Natural killer cell (primary cell): ENCODE measurements around the gene FGD4. TPM values are rescaled to one million over a fixed set of nuclear protein-coding genes. Genes with fewer than 3 reads are reported as not detected.

ENCODE experiments used
- ATAC-seq, 3 donors: fragments of 150-1000 bp in 2 of 3; fragments of 200-7000 bp in 1 of 3; cut with Tn5 transposase; 1 replicate in 1 of 3; 2 replicates in 2 of 3; pipeline ENCODE4 v1.10.0; 2021; ENCODE audit warnings: mild to moderate bottlenecking in 2 of 3, moderate library complexity in 2 of 3
- DNase-seq, 2 donors: peaks; one replicate each; pipeline versions ENCODE4 v3.0.0 to v3.0.0-alpha.2; 2013 to 2021; ENCODE audit warnings: mixed read lengths in 1 of 2
- H3K27ac ChIP-seq: one replicate; pipeline ENCODE4 v1.5.1; 2013; ENCODE audit warnings: mild to moderate bottlenecking, low read length
- H3K27me3 ChIP-seq: one replicate; pipeline ENCODE4 v1.6.1; 2013; ENCODE audit warnings: low read length; ENCODE audit not compliant: control insufficient read depth, insufficient read depth
- H3K36me3 ChIP-seq: one replicate; pipeline ENCODE4 v1.6.1; 2013; ENCODE audit warnings: low read length; ENCODE audit not compliant: control insufficient read depth, insufficient read depth
- H3K4me1 ChIP-seq: one replicate; pipeline ENCODE4 v1.6.1; 2013; ENCODE audit warnings: low read length; ENCODE audit not compliant: control insufficient read depth, insufficient read depth
- H3K4me3 ChIP-seq: one replicate; pipeline ENCODE4 v1.5.1; 2013; ENCODE audit warnings: low read length
- H3K9me3 ChIP-seq: one replicate; pipeline ENCODE4 v1.6.1; 2013; ENCODE audit warnings: low read length; ENCODE audit not compliant: control insufficient read depth, insufficient read depth
- H3K27ac Mint-ChIP-seq, 2 donors: one replicate each; pipeline ENCODE4 v1.8.0; 2022; ENCODE audit warnings: mild to moderate bottlenecking in 2 of 2, mixed read lengths in 2 of 2, moderate library complexity in 1 of 2
- H3K27me3 Mint-ChIP-seq, 2 donors: one replicate each; pipeline ENCODE4 v1.8.0; 2022; ENCODE audit warnings: low read depth in 2 of 2, mixed read lengths in 2 of 2
- H3K36me3 Mint-ChIP-seq: one replicate; pipeline ENCODE4 v1.8.0; 2022; ENCODE audit warnings: mixed read lengths
- H3K4me1 Mint-ChIP-seq, 2 donors: one replicate each; pipeline ENCODE4 v1.8.0; 2022; ENCODE audit warnings: mixed read lengths in 2 of 2
- H3K4me3 Mint-ChIP-seq: one replicate; pipeline ENCODE4 v1.8.0; 2022; ENCODE audit warnings: mild to moderate bottlenecking, moderate library complexity, mixed read lengths
- H3K9me3 Mint-ChIP-seq, 2 donors: one replicate each; pipeline ENCODE4 v1.8.0; 2022; ENCODE audit warnings: mixed read lengths in 2 of 2
- WGBS: methylation state at CpG from one replicate; pipeline ENCODE4 v1.1.7; 2013; ENCODE audit warnings: missing lambda C conversion rate; ENCODE audit not compliant: insufficient coverage; 5-methylcytosine and 5-hydroxymethylcytosine counted together
- intact Hi-C: fragments of 100-400 bp; cut with micrococcal nuclease; formaldehyde crosslinking; loops from one replicate; pipeline ENCODE4 v1.14.2; 2022
- total RNA-seq, 4 donors: library from RNA; stranded (reverse); fragments of 120-200 nt in 1 of 4; gene quantifications; one replicate each; pipeline versions ENCODE4 v1.2.3 to v1.2.4, GENCODE V29; 2013 to 2022
- TF ChIP-seq, protein P1 (sequence below): fragments of 200-600 bp; IDR thresholded peaks from one replicate; pipeline ENCODE4 v1.8.0; 2022; ENCODE audit warnings: antibody characterized with exemption

The FGD4 gene
- total RNA-seq, 3 donors from 2014 or later (not counting 1 experiment from before 2014, with no cell fraction given): 0.68 to 3.5 (median 2.1) TPM

- Histone ChIP-seq H3K36me3 (no peaks in the 10 kb centered on the region), H3K27ac (no peak overlapping the region), H3K9me3 (no peaks in the 10 kb centered on the region), H3K4me3 (no peak overlapping the region), H3K27me3 (no peaks in the 10 kb centered on the region), H3K4me1 (no peaks in the 10 kb centered on the region)
- Mint-ChIP-seq H3K9me3 (no peaks in the 10 kb centered on the region), H3K4me3 (no peak overlapping the region), H3K4me1 (no peaks in the 10 kb centered on the region), H3K27me3 (no peaks in the 10 kb centered on the region), H3K27ac (no peak overlapping the region), H3K36me3 (no peaks in the 10 kb centered on the region)
- intact Hi-C loops: loop anchor here (5.0 to 10.0 kb wide), 2 partner anchors 305 to 1657 kb away; partner anchors contain the start of gene ALG10
- TF ChIP-seq, protein P1, sequence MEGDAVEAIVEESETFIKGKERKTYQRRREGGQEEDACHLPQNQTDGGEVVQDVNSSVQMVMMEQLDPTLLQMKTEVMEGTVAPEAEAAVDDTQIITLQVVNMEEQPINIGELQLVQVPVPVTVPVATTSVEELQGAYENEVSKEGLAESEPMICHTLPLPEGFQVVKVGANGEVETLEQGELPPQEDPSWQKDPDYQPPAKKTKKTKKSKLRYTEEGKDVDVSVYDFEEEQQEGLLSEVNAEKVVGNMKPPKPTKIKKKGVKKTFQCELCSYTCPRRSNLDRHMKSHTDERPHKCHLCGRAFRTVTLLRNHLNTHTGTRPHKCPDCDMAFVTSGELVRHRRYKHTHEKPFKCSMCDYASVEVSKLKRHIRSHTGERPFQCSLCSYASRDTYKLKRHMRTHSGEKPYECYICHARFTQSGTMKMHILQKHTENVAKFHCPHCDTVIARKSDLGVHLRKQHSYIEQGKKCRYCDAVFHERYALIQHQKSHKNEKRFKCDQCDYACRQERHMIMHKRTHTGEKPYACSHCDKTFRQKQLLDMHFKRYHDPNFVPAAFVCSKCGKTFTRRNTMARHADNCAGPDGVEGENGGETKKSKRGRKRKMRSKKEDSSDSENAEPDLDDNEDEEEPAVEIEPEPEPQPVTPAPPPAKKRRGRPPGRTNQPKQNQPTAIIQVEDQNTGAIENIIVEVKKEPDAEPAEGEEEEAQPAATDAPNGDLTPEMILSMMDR: no peak
- no peak for ATAC-seq
- no peak for DNase-seq
- 93% methylated on average over 3 of the region's 4 CpGs for WGBS
Measured at GRCh38 chr12:32367381-32367780, 32.0 kb upstream of the FGD4 start.

DNA sequence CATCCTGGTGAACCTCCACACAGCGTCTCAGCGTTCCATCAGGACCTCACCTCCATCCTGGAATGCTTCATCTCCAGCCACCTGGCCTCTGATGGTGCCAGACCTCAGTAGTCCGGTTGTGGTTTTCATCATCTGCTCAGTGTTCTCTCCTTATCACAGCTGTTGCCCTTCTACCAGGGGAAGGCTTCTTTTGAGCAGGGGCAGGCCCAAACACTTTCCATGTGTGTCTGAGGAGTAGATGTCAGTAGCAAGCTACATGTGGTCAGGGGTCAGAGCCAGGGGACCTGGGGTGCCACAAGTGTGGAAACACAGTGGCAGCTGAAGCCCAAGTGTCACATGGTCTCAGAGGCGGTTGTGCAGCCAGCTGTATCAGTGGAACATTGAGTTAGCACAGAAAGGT is 30.2 kb upstream of the FGD4 start:
- ATAC-seq (no peak), DNase-seq (no peak)
- H3K4me3 ChIP-seq: no peak overlapping the region
- H3K9me3 Mint-ChIP-seq: no peaks in the 10 kb centered on the region
- WGBS: 69% methylated on average over 4 of the region's 4 CpGs
- H3K27ac ChIP-seq: no peak overlapping the region
- H3K4me1 Mint-ChIP-seq: no peaks in the 10 kb centered on the region
- no peaks in the 10 kb centered on the region for H3K4me1 ChIP-seq
- H3K36me3 Mint-ChIP-seq: no peaks in the 10 kb centered on the region
- no peak overlapping the region for H3K27ac Mint-ChIP-seq
- no peaks in the 10 kb centered on the region for H3K36me3 ChIP-seq
- no peaks in the 10 kb centered on the region for H3K27me3 Mint-ChIP-seq
- intact Hi-C loops: loop anchor here (5.0 to 10.0 kb wide), 2 partner anchors 303 to 1656 kb away; partner anchors contain the start of gene ALG10
- H3K9me3 ChIP-seq: no peaks in the 10 kb centered on the region
- H3K27me3 ChIP-seq: no peaks in the 10 kb centered on the region
- H3K4me3 Mint-ChIP-seq: no peak overlapping the region
- TF ChIP-seq, protein P1: no peak

GRCh38 chr12:32377344-32378055 is 21.9 kb upstream of the FGD4 start:
- Mint-ChIP-seq H3K4me1 (no peaks in the 10 kb centered on the region), H3K27me3 (peaks cover 0 to 3% of the 10 kb centered on the region in 2 donors), H3K36me3 (no peaks in the 10 kb centered on the region), H3K4me3 (no peak overlapping the region), H3K27ac (no peak overlapping the region), H3K9me3 (no peaks in the 10 kb centered on the region)
- Histone ChIP-seq H3K9me3 (no peaks in the 10 kb centered on the region), H3K27ac (no peak overlapping the region), H3K4me3 (no peak overlapping the region), H3K4me1 (no peaks in the 10 kb centered on the region), H3K36me3 (no peaks in the 10 kb centered on the region), H3K27me3 (no peaks in the 10 kb centered on the region)
- no peak for DNase-seq
- intact Hi-C loops: no loop called here
- WGBS: 87% methylated on average over 9 of the region's 12 CpGs
- no peak for ATAC-seq
- TF ChIP-seq, protein P1: no peak

DNA sequence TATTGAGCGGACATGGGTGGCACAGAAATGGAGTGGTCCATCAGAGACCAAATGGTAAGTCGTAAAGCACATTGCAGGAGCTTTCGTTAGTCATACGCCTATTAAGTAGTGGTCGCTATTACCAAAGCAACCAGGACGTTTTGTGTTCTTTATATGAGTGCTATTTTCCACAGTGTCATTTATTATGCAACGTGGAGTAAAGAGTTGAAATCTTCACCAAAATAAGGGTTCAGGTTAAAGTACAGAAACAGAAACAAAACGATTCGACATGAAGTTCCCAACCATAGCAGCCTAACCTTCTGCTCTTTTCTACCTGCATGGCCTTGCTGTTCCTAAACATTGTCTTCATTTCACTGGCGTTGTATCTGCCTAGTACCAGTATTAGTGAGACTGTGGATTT is 20.1 kb upstream of the FGD4 start:
- TF ChIP-seq, protein P1: no peak
- Histone ChIP-seq H3K36me3 (no peaks in the 10 kb centered on the region), H3K27me3 (no peaks in the 10 kb centered on the region), H3K4me3 (no peak overlapping the region), H3K27ac (no peak overlapping the region), H3K4me1 (no peaks in the 10 kb centered on the region), H3K9me3 (no peaks in the 10 kb centered on the region)
- no peak for DNase-seq
- H3K27ac Mint-ChIP-seq: no peak overlapping the region
- no peak overlapping the region for H3K4me3 Mint-ChIP-seq
- no peak for ATAC-seq
- H3K27me3 Mint-ChIP-seq: peaks cover 3 to 6% of the 10 kb centered on the region in 2 donors
- no peaks in the 10 kb centered on the region for H3K36me3 Mint-ChIP-seq
- 96% methylated on average over 10 of the region's 10 CpGs for WGBS
- H3K9me3 Mint-ChIP-seq: no peaks in the 10 kb centered on the region
- no peaks in the 10 kb centered on the region for H3K4me1 Mint-ChIP-seq
- intact Hi-C loops: no loop called here
